ENCODE measurements around the gene SRCIN1. TPM values are rescaled to one million over a fixed set of nuclear protein-coding genes. Genes with fewer than 3 reads are reported as not detected.

Gene SRCIN1
- total RNA-seq, 1 donor from 2014 or later: 8.3 TPM

GRCh38 chr17:38579083-38579480 is 26.7 kb downstream of the SRCIN1 start:
- peaks cover 10% of the 10 kb centered on the region for H3K4me1 Mint-ChIP-seq (ENCODE audit: unreplicated experiment)
- H3K9me3 Mint-ChIP-seq: no peaks in the 10 kb centered on the region
- no peak for DNase-seq (ENCODE audit: extremely low spot score, unreplicated experiment)
- no peak overlapping the region for H3K27ac Mint-ChIP-seq
- no peak for TF ChIP-seq CTCF (conservative IDR thresholded peaks at IDR 0.05)
- no peak overlapping the region for H3K4me3 Mint-ChIP-seq
- H3K36me3 Mint-ChIP-seq: no peaks in the 10 kb centered on the region
- H3K27me3 Mint-ChIP-seq: peaks cover 69% of the 10 kb centered on the region

GRCh38 chr17:38578229-38579082 is 27.3 kb downstream of the SRCIN1 start:
- Mint-ChIP-seq H3K9me3 (no peaks in the 10 kb centered on the region), H3K4me3 (peak overlapping the region; percentile 7)
- DNase-seq (ENCODE audit: extremely low spot score, unreplicated experiment): no peak

GRCh38 chr17:38577645-38578173 is 28.0 kb downstream of the SRCIN1 start:
- Mint-ChIP-seq H3K36me3 (no peaks in the 10 kb centered on the region), H3K4me1 (ENCODE audit: unreplicated experiment) (peaks cover 12% of the 10 kb centered on the region), H3K27me3 (peaks cover 80% of the 10 kb centered on the region), H3K9me3 (no peaks in the 10 kb centered on the region), H3K4me3 (peak overlapping the region; percentile 7), H3K27ac (no peak overlapping the region)
- TF ChIP-seq CTCF (conservative IDR thresholded peaks at IDR 0.05): no peak
- DNase-seq (ENCODE audit: extremely low spot score, unreplicated experiment): no peak

More at GRCh38 chr17:38578229-38579082, 27.3 kb downstream of the SRCIN1 start:
- Mint-ChIP-seq H3K27ac (no peak overlapping the region), H3K27me3 (peaks cover 75% of the 10 kb centered on the region), H3K4me1 (ENCODE audit: unreplicated experiment) (peaks cover 12% of the 10 kb centered on the region), H3K36me3 (no peaks in the 10 kb centered on the region)
- TF ChIP-seq CTCF (conservative IDR thresholded peaks at IDR 0.05): no peak

GRCh38 chr17:38577244-38577643 is 28.5 kb downstream of the SRCIN1 start:
- no peak overlapping the region for H3K27ac Mint-ChIP-seq
- no peak for DNase-seq (ENCODE audit: extremely low spot score, unreplicated experiment)
- peaks cover 12% of the 10 kb centered on the region for H3K4me1 Mint-ChIP-seq (ENCODE audit: unreplicated experiment)
- no peak overlapping the region for H3K4me3 Mint-ChIP-seq
- no peaks in the 10 kb centered on the region for H3K9me3 Mint-ChIP-seq
- H3K36me3 Mint-ChIP-seq: no peaks in the 10 kb centered on the region
- peaks cover 78% of the 10 kb centered on the region for H3K27me3 Mint-ChIP-seq
- no peak for TF ChIP-seq CTCF (conservative IDR thresholded peaks at IDR 0.05)

GRCh38 chr17:38575781-38576180 is 30.0 kb downstream of the SRCIN1 start:
- TF ChIP-seq CTCF (conservative IDR thresholded peaks at IDR 0.05): no peak
- H3K27me3 Mint-ChIP-seq: peaks cover 83% of the 10 kb centered on the region
- no peak overlapping the region for H3K4me3 Mint-ChIP-seq
- no peak for DNase-seq (ENCODE audit: extremely low spot score, unreplicated experiment)
- H3K36me3 Mint-ChIP-seq: no peaks in the 10 kb centered on the region
- H3K9me3 Mint-ChIP-seq: no peaks in the 10 kb centered on the region
- H3K27ac Mint-ChIP-seq: no peak overlapping the region
- H3K4me1 Mint-ChIP-seq (ENCODE audit: unreplicated experiment): peaks cover 12% of the 10 kb centered on the region

All from type B pancreatic cell (in vitro differentiated cells).